SK-N-SH (cell line): ENCODE results near the gene SPSB4.

Source experiments
- CHD2 ChIP-seq: fragments of 150-350 bp; IDR thresholded peaks from 2 replicates; pipeline ENCODE4 v1.6.1; 2018; ENCODE audit warnings: low read length; ENCODE audit not compliant: partially characterized antibody
- EP300 ChIP-seq, 2 experiments: IDR thresholded peaks; 2 replicates each; pipeline versions ENCODE4 v1.4.0 to v1.6.1; 2012; ENCODE audit warnings: borderline replicate concordance in 1 of 2, low read depth in 1 of 2, low read length in 1 of 2
- FOSL2 ChIP-seq: IDR thresholded peaks from 2 replicates; pipeline ENCODE4 v1.4.0; 2012; ENCODE audit warnings: low read depth, mild to moderate bottlenecking, moderate library complexity, borderline replicate concordance
- GATA2 ChIP-seq: sonication (generic); formaldehyde crosslinking; IDR thresholded peaks from 2 replicates; pipeline ENCODE4 v1.5.0; 2020; ENCODE audit warnings: mild to moderate bottlenecking, missing genetic modification reagents
- MEF2A ChIP-seq: IDR thresholded peaks from 2 replicates; pipeline ENCODE4 v1.4.0; 2012; ENCODE audit warnings: low read depth, borderline replicate concordance
- POLR2AphosphoS5 ChIP-seq: IDR thresholded peaks from 2 replicates; pipeline ENCODE4 v1.6.1; 2012; ENCODE audit warnings: low read depth, low read length
- RAD21 ChIP-seq: IDR thresholded peaks from 2 replicates; pipeline ENCODE4 v1.6.1; 2012; ENCODE audit warnings: mild to moderate bottlenecking, low read length
- SMC3 ChIP-seq: IDR thresholded peaks from 2 replicates; pipeline ENCODE4 v1.6.1; 2012; ENCODE audit warnings: low read depth, low read length, improper control_type of control experiment
- TAF1 ChIP-seq: IDR thresholded peaks from 2 replicates; pipeline ENCODE4 v1.6.1; 2012; ENCODE audit warnings: low read depth, mild to moderate bottlenecking, low read length, moderate library complexity, borderline replicate concordance
- TCF12 ChIP-seq: IDR thresholded peaks from 2 replicates; pipeline ENCODE4 v1.4.0; 2012
- TF ChIP-seq, protein P1 (sequence below): fragments of 200-600 bp; sonication (generic); IDR thresholded peaks from 2 replicates; pipeline ENCODE4 v1.6.1; 2017; ENCODE audit warnings: antibody characterized with exemption, mild to moderate bottlenecking, moderate library complexity
- TF ChIP-seq, protein P2 (sequence below): IDR thresholded peaks from 2 replicates; pipeline ENCODE4 v1.4.0; 2012; ENCODE audit warnings: low read depth
- TF ChIP-seq, protein P3 (sequence below): IDR thresholded peaks from 2 replicates; pipeline ENCODE4 v1.6.1; 2012; ENCODE audit warnings: mild to moderate bottlenecking, low read depth, low read length, moderate library complexity

DNA sequence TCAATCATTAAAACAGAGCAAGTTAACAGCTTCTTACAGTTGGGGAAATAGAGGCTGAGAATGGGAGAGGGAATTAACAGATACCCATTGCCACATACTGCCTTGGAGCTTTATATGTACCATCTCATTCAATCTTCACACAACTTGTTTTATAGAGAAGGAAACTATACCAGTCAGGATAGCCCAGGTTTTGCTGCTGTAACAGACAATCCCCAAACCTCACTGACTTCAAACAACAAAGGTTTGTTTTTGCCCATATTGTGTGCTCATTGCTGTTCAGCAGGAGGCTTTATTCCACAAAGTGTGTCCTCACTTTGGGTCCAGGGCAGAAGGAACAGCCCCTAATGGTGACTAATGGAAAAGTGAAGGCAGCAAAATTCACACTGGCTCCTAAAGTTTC lies 59.2 kb downstream of the SPSB4 start:
- TF ChIP-seq EP300 (IDR thresholded peaks at IDR 0.05; ENCODE audit: borderline replicate concordance in 1 of 2, low read depth in 1 of 2, low read length in 1 of 2) (no peak), CHD2 (no peak), MEF2A (no peak), FOSL2 (no peak), RAD21 (no peak), POLR2AphosphoS5 (no peak), SMC3 (no peak), TCF12 (no peak), TAF1 (no peak), GATA2 (CRISPR knock-in tag) (no peak)
- TF ChIP-seq, protein P1, sequence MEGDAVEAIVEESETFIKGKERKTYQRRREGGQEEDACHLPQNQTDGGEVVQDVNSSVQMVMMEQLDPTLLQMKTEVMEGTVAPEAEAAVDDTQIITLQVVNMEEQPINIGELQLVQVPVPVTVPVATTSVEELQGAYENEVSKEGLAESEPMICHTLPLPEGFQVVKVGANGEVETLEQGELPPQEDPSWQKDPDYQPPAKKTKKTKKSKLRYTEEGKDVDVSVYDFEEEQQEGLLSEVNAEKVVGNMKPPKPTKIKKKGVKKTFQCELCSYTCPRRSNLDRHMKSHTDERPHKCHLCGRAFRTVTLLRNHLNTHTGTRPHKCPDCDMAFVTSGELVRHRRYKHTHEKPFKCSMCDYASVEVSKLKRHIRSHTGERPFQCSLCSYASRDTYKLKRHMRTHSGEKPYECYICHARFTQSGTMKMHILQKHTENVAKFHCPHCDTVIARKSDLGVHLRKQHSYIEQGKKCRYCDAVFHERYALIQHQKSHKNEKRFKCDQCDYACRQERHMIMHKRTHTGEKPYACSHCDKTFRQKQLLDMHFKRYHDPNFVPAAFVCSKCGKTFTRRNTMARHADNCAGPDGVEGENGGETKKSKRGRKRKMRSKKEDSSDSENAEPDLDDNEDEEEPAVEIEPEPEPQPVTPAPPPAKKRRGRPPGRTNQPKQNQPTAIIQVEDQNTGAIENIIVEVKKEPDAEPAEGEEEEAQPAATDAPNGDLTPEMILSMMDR = no peak
- TF ChIP-seq, protein P2, sequence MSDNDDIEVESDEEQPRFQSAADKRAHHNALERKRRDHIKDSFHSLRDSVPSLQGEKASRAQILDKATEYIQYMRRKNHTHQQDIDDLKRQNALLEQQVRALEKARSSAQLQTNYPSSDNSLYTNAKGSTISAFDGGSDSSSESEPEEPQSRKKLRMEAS = no peak
- TF ChIP-seq, protein P3, sequence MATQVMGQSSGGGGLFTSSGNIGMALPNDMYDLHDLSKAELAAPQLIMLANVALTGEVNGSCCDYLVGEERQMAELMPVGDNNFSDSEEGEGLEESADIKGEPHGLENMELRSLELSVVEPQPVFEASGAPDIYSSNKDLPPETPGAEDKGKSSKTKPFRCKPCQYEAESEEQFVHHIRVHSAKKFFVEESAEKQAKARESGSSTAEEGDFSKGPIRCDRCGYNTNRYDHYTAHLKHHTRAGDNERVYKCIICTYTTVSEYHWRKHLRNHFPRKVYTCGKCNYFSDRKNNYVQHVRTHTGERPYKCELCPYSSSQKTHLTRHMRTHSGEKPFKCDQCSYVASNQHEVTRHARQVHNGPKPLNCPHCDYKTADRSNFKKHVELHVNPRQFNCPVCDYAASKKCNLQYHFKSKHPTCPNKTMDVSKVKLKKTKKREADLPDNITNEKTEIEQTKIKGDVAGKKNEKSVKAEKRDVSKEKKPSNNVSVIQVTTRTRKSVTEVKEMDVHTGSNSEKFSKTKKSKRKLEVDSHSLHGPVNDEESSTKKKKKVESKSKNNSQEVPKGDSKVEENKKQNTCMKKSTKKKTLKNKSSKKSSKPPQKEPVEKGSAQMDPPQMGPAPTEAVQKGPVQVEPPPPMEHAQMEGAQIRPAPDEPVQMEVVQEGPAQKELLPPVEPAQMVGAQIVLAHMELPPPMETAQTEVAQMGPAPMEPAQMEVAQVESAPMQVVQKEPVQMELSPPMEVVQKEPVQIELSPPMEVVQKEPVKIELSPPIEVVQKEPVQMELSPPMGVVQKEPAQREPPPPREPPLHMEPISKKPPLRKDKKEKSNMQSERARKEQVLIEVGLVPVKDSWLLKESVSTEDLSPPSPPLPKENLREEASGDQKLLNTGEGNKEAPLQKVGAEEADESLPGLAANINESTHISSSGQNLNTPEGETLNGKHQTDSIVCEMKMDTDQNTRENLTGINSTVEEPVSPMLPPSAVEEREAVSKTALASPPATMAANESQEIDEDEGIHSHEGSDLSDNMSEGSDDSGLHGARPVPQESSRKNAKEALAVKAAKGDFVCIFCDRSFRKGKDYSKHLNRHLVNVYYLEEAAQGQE = no peak
